SU-DHL-6 (cell line): ENCODE data around the gene C22orf15.

Source experiments
- H2AFZ ChIP-seq: fragments of 200-600 bp; sonication (generic); 2 replicates; pipeline ENCODE4 v1.6.1; 2014; ENCODE audit warnings: low read depth, mild to moderate bottlenecking, moderate library complexity, mixed read lengths, antibody characterized with exemption, low read length; ENCODE audit not compliant: severe bottlenecking
- H3F3A ChIP-seq: fragments of 200-600 bp; shearing (Covaris generic); 2 replicates; pipeline ENCODE4 v1.6.0; 2016; ENCODE audit warnings: antibody characterized with exemption, mild to moderate bottlenecking; ENCODE audit not compliant: insufficient read depth
- H3K27ac ChIP-seq: fragments of 200-600 bp; sonication (generic); 2 replicates; pipeline ENCODE4 v1.5.1; 2016; ENCODE audit warnings: low read depth, mild to moderate bottlenecking, low read length, moderate library complexity, mixed read lengths
- H3K27me3 ChIP-seq: fragments of 200-600 bp; sonication (generic), shearing (Covaris generic); 2 replicates; pipeline ENCODE4 v1.6.0; 2014; ENCODE audit warnings: mild to moderate bottlenecking, low read length
- H3K36me3 ChIP-seq: fragments of 200-600 bp; sonication (generic); 2 replicates; pipeline ENCODE4 v1.6.1; 2014; ENCODE audit warnings: mild to moderate bottlenecking, low read length, mixed read lengths
- H3K4me2 ChIP-seq: fragments of 300-600, 200-600 bp; shearing (Covaris generic), sonication (generic); 2 replicates; pipeline ENCODE4 v1.6.0; 2014; ENCODE audit warnings: low read length, low read depth, mild to moderate bottlenecking; ENCODE audit not compliant: poor library complexity, severe bottlenecking
- H3K4me3 ChIP-seq: fragments of 200-600 bp; sonication (generic); 2 replicates; pipeline ENCODE4 v1.5.1; 2014; ENCODE audit warnings: antibody characterized with exemption, low read length, mild to moderate bottlenecking, mixed read lengths; ENCODE audit not compliant: insufficient read depth, poor library complexity, severe bottlenecking
- H3K79me2 ChIP-seq: fragments of 200-600 bp; sonication (generic); 2 replicates; pipeline ENCODE4 v1.6.1; 2014; ENCODE audit warnings: mild to moderate bottlenecking, low read length, moderate library complexity; ENCODE audit not compliant: insufficient read depth
- H3K9ac ChIP-seq: fragments of 200-600 bp; sonication (generic); 2 replicates; pipeline ENCODE4 v1.7.0; 2014; ENCODE audit warnings: mild to moderate bottlenecking, low read length
- H3K9me2 ChIP-seq: fragments of 200-600 bp; sonication (generic); replicated peaks from 2 replicates; pipeline ENCODE4 v1.6.1; 2014; ENCODE audit warnings: low read length; ENCODE audit not compliant: insufficient read depth
- H3K9me3 ChIP-seq: fragments of 200-600 bp; sonication (generic); 2 replicates; pipeline ENCODE4 v1.6.1; 2014; ENCODE audit warnings: low read length, mixed read lengths; ENCODE audit not compliant: insufficient read depth
- H4K20me1 ChIP-seq: fragments of 200-600 bp; sonication (generic); 2 replicates; pipeline ENCODE4 v1.6.1; 2014; ENCODE audit warnings: low read depth, mild to moderate bottlenecking, antibody characterized with exemption, low read length, moderate library complexity, mixed read lengths
- CTCF ChIP-seq: fragments of 200-600 bp; sonication (generic); IDR thresholded peaks from one replicate; pipeline ENCODE4 v1.5.1; 2017; ENCODE audit warnings: antibody characterized with exemption, mild to moderate bottlenecking, low read length, moderate library complexity; ENCODE audit not compliant: insufficient read depth, poor library complexity, severe bottlenecking
- EZH2phosphoT487 ChIP-seq: fragments of 200-600 bp; sonication (generic), shearing (Covaris generic); conservative IDR thresholded peaks from 2 replicates; pipeline ENCODE4 v1.6.1; 2018; ENCODE audit warnings: mild to moderate bottlenecking, antibody characterized with exemption, low read length, moderate library complexity, mixed read lengths

Gene C22orf15

DNA sequence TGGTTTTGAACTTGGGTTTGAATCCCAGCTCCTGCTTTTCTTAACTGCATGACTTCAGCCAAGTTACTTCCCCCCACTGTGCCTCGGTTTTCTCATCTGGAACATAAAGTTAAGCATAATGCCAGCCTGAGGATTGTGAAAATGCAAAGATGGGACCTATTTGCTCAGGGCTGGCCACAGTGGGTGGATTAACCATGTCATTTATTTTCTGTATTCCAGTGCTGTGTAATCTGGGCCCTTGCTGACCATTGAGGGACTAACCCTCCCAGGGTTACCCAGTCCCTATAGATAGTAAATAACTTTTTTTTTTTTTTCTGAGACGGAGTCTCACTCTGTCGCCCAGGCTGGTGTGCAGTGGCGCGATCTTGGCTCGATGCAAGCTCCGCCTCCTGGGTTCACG lies 7.1 kb upstream of the C22orf15 start:
- peak overlapping the region; percentile 35 for H3K9ac ChIP-seq
- TF ChIP-seq CTCF (no peak), EZH2phosphoT487 (no peak)

DNA sequence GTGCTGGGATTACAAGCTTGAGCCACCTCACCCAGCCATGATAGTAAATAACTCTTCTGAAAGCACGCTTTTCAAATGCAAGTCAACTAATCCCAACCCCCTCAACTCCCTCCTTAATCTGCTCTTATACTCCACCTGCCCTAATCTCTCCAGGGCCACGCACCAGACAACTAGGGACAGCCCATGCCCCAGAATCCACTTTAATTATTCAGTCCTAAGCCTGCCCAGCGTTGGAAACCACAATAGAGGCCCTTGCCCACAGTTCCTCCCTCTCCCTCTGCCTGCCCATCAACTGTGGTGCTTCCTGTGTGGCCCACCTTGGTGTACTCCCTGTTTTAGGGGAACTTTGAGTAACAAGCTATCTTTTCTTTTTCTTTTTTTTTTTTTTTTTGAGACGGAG lies 5.9 kb upstream of the C22orf15 start:
- Histone ChIP-seq H3K27me3 (no peaks in the 10 kb centered on the region), H3K27ac (peak overlapping the region; percentile 42; the same call in 1 of the 2 replicates), H2AFZ (no peak overlapping the region)

More for the DNA sequence above, 7.1 kb upstream of the C22orf15 start:
- Histone ChIP-seq H3K27ac (peak overlapping the region; percentile 92), H3K79me2 (peaks cover 7% of the 10 kb centered on the region; the same call in 1 of the 2 replicates), H3F3A (peaks cover 51% of the 10 kb centered on the region), H3K4me2 (peak overlapping the region; percentile 90), H3K36me3 (no peaks in the 10 kb centered on the region), H3K4me3 (no peak overlapping the region), H4K20me1 (no peaks in the 10 kb centered on the region), H2AFZ (peak overlapping the region; percentile 58), H3K9me3 (no peaks in the 10 kb centered on the region), H3K9me2 (no peaks in the 10 kb centered on the region), H3K27me3 (no peaks in the 10 kb centered on the region)

GRCh38 chr22:23759566-23759965 lies 3.2 kb upstream of the C22orf15 start:
- no peak overlapping the region for H3K9ac ChIP-seq
- no peaks in the 10 kb centered on the region for H4K20me1 ChIP-seq
- no peaks in the 10 kb centered on the region for H3K9me3 ChIP-seq
- no peaks in the 10 kb centered on the region for H3K79me2 ChIP-seq
- no peak overlapping the region for H3K4me3 ChIP-seq
- H3K27me3 ChIP-seq, result no peaks in the 10 kb centered on the region
- no peak overlapping the region for H2AFZ ChIP-seq
- no peak for TF ChIP-seq CTCF
- no peak for TF ChIP-seq EZH2phosphoT487
- H3K4me2 ChIP-seq, result no peak overlapping the region
- H3K9me2 ChIP-seq, result no peaks in the 10 kb centered on the region
- H3K36me3 ChIP-seq, result no peaks in the 10 kb centered on the region
- no peak overlapping the region for H3K27ac ChIP-seq
- H3F3A ChIP-seq, result peaks cover 21% of the 10 kb centered on the region

More for the DNA sequence above, 5.9 kb upstream of the C22orf15 start:
- H3F3A ChIP-seq, result peaks cover 46% of the 10 kb centered on the region
- no peaks in the 10 kb centered on the region for H3K36me3 ChIP-seq
- no peaks in the 10 kb centered on the region for H3K9me2 ChIP-seq
- no peaks in the 10 kb centered on the region for H4K20me1 ChIP-seq
- H3K4me3 ChIP-seq, result no peak overlapping the region
- TF ChIP-seq EZH2phosphoT487 (no peak), CTCF (no peak)
- H3K9me3 ChIP-seq, result no peaks in the 10 kb centered on the region
- H3K9ac ChIP-seq, result no peak overlapping the region
- H3K4me2 ChIP-seq, result no peak overlapping the region
- peaks cover 7% of the 10 kb centered on the region; the same call in 1 of the 2 replicates for H3K79me2 ChIP-seq
